Activated CD8-positive, alpha-beta memory T cell treated with anti-CD3 and anti-CD28 coated beads, Interleukin-2, amount 50 U/mL, for 48 hours (primary cell): ENCODE measurements around the gene SNAP23.
A peak's percentile ranks its signal among the peaks of the same experiment; 100 is the strongest.

Source experiments
- DNase-seq: peaks from one replicate; pipeline ENCODE4 v3.0.0-alpha.2; 2020

The SNAP23 gene

GRCh38 chr15:42495361-42496212 lies at the start of gene SNAP23:
TSS of gene SNAP23 (plus strand) at chr15:42495634. CDS start at chr15:42511847, 16,213 bp downstream.
- peak; percentile 89 for DNase-seq

- no peak for DNase-seq
These were observed 47.8 kb upstream of the SNAP23 start for GRCh38 chr15:42447599-42447998.

DNA sequence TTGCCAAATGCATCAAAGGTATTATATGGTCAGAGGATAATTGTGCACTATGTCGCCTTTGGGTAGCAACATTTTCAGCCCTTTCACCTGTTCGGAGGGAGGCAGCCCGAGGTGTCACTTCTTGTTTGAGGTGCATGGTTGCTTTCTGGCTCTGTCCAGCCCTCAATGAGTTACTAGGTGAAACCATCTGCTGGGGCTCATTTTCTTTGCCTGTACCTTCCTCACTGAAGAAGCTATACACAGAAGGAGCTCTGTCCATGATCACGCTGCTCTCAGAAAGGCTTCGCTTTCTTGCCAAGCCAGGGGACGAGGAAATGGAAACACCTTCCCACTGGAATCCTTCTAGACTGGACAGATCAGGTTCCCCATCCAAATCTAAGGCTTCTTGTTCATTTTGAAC lies 47.2 kb upstream of the SNAP23 start:
- DNase-seq, result no peak

DNA sequence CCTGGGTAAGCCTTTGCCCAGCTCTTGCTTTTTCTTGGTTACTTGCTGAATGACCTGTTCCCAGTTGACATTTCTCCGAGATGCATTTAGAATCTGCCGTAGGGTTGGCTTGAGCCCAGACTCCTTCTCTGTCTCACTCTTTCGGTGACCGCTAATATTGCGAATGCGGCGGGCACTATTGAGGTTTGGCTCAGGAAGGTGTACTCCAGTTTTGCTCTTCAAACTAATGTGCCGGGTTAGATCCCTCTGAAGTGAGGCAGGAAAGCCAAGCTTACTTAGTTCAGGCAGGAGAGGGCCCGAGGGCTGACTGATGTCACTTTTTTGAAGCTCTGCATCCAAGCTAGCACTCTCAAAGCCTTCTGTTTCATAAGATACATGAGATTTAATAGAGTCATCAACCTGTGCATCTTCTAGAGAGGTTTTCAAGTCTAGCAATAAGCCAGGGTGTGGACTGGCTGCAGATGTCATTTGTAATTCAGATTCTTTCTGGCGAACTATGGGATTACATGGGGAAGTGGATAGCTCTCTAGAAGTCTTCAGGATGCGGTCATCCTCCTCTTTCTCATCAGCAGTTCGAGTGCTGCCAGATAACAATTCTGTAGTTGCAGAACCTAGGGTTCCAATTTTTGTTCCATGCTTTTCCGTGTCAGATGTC lies 45.5 kb upstream of the SNAP23 start:
- DNase-seq, result no peak

DNA sequence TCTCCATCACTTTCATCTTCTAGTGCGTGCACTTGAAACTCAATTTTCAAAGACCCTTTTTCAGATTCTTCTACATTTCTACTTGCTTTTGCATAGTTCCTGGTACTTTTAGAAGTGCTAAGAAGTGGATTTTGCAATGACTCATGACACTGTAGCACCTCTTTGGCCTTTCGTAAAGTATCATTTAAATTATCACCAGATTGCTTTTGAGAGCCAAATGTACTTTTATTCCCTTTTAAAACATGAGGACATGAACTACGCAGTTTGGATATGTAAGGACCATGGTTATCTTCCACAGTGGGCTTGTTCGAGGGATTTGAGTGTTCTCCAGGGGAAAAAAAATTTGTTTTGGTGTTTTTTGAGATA lies 45.0 kb upstream of the SNAP23 start:
- no peak for DNase-seq

GRCh38 chr15:42453826-42454225 lies 41.6 kb upstream of the SNAP23 start:
- no peak for DNase-seq

DNA sequence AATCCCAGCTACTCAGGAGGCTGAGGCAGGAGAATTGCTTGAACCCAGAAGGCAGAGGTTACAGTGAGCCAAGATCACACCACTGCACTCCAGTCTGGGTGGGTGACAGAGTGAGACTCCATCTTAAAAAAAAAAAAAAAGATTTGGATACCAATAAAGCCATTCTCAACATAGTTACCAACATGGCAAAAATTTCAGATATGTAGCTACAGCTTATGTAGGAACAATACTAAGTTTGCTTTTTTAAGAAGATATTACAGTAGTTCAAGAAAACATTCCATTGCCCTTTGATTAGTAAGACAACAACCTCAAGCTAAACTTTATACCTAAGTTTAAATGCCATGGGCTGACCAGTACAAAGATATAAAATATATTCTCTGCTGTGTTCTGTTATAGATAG lies 38.9 kb upstream of the SNAP23 start:
- DNase-seq, result no peak

DNA sequence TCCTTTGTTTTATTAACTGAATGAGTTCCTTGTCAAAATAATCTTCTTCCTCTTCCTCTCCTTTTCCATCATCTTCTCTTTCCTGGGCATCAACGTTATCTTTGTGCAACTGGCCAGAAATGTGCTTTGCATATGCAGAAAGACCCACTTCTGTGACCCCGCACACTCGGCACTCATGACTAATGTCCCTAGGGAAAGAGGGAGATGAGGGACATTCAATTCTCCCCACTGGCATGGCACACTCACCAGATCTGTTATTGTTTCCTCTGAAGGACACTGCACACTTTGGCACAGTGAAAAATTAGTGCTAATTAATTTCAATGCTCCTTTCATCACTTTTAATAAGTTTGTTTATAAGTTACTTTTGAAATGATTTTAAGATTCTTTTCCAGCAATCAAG lies 38.5 kb upstream of the SNAP23 start:
- DNase-seq, result no peak

- no peak for DNase-seq
These were observed 37.7 kb upstream of the SNAP23 start for GRCh38 chr15:42457445-42458442.

- no peak for DNase-seq
These were observed 34.2 kb upstream of the SNAP23 start for GRCh38 chr15:42461261-42461660.

- DNase-seq, result no peak
These were observed 29.7 kb upstream of the SNAP23 start for GRCh38 chr15:42465520-42466259.

DNA sequence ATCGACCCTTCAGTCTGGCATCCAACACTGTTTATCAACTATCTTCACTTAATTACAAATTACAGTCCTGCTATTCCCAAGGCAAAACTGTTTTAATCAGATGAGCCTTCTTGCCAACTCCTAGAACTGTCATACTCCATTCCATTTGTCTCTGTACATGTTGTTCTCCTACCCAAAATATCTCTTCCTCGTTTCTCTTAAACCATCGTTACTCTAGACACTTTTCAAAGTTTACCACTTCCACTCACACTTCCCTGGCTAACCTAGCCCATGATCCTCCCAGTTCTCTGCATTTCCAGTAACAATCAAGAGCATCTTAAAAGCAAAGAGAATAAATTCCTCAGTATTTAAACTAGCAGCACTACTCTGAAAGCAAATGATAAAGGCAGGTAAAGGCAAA lies 24.4 kb upstream of the SNAP23 start:
- DNase-seq, result no peak

GRCh38 chr15:42474827-42475226 lies 20.6 kb upstream of the SNAP23 start:
- no peak for DNase-seq

GRCh38 chr15:42482701-42483100 lies 12.7 kb upstream of the SNAP23 start:
- DNase-seq, result no peak

- no peak for DNase-seq
These were observed 11.8 kb upstream of the SNAP23 start for GRCh38 chr15:42483677-42484076.

GRCh38 chr15:42490291-42490670 lies 5.2 kb upstream of the SNAP23 start:
- no peak for DNase-seq

- DNase-seq, result peak; percentile 93
These were observed 4.5 kb upstream of the SNAP23 start, which contains the start of gene ZNF106 for GRCh38 chr15:42490671-42491538. TSS of gene ZNF106 (minus strand) at chr15:42491141. CDS start at chr15:42472289, 18,852 bp downstream.

DNA sequence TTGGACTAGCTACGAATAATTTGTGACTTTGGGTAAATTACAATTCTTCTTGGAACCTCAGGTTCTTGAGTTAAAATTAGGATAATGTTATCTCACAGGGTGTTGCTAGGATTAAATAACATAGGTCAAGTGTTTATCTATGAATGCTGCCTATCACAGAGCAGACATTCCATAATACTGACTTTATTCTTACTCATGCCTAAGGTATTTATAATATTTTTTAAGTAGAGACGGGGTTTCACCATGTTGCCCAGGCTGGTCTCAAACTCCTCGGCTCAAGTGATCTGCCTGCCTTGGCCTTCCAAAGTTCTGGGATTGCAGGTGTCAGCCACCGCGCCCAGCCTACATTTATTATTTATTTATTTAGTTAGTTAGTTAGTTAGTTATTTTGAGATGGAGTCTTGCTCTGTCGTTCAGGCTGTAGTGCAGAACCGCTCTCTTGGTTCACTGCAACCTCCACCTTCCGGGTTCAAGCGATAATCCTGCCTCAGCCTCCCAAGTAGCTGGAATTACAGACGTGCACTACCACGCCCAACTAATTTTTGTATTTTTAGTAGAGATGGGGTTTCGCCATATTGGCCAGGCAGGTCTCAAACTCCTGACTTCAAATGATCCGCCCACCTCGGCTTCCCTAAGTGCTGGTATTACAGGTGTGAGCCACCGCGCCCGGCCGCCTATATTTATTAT lies 3.8 kb upstream of the SNAP23 start:
- no peak for DNase-seq

DNA sequence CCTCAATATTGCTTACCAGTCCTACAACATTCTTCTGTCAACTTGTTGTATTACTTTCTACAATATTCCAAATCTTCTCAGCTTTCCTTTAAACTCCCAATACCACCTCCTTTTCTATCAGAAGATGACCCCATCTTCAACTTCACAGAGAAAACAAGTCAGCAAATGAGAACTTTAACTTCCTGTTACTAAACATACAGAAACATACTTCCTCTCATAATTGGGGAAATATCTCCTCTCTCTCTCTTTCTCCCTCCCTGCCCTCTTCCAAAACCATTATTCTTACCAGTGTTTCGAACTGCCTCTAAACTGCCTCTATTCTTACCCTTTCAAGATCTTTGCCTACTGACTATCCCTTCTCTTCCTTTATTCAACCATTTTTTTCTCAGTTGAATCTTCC lies 1.8 kb upstream of the SNAP23 start:
- DNase-seq, result no peak

- DNase-seq, result no peak
These were observed 455 bp upstream of the SNAP23 start for GRCh38 chr15:42494998-42495360.
